Tibial nerve (tissue), 4 donors: Measurements from ENCODE around the gene GJA10.

ENCODE experiments used
- CTCF ChIP-seq, 5 experiments: fragments of 200-600 bp in 3 of 5; fragments of 450-650 bp in 2 of 5; sonication (generic) in 3 of 5; IDR thresholded peaks; one replicate each; pipeline ENCODE4 v1.5.1; 2016 to 2019; ENCODE audit warnings: antibody characterized with exemption in 5 of 5, mild to moderate bottlenecking in 3 of 5, moderate library complexity in 2 of 5
- EP300 ChIP-seq, 2 donors: sonication (generic); formaldehyde crosslinking; IDR thresholded peaks; one replicate each; pipeline ENCODE4 v1.6.1; 2017; ENCODE audit warnings: antibody characterized with exemption in 2 of 2, mild to moderate bottlenecking in 1 of 2
- POLR2A ChIP-seq, 2 donors: fragments of 450-650 bp; IDR thresholded peaks; one replicate each; pipeline ENCODE4 v1.6.1; 2017; ENCODE audit warnings: antibody characterized with exemption in 2 of 2, mild to moderate bottlenecking in 2 of 2, moderate library complexity in 2 of 2

DNA sequence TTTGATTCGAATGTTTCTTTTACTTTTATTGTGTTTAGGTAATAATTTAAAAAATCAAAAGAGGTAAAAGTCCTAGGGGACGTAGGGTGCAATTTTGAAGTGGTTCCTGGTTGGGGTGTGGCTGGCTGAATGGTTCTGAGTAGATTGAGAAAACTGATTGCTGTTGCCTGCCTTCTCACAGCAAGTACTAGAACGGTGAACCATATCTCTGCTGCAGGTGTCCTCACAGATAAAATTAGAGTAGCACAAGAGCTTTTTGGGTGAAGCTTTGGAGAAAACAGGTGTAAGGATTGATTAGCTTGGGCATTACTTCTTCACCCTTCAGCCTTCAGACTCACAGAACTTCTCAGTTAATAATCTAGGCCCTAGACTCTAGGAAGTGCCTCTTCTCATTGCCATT, 19.8 kb upstream of the GJA10 start:
- no peak for TF ChIP-seq CTCF (IDR thresholded peaks at IDR 0.05)
- no peak for TF ChIP-seq POLR2A (IDR thresholded peaks at IDR 0.05)
- no peak for TF ChIP-seq EP300 (IDR thresholded peaks at IDR 0.05)
